ENCODE data around the gene SYNGR3.
"Not testable (repeated sequence)": the region's sequence is repeated elsewhere in the genome, so short reads cannot be mapped to it uniquely, and the experiment has no call there.

SYNGR3 gene

DNA sequence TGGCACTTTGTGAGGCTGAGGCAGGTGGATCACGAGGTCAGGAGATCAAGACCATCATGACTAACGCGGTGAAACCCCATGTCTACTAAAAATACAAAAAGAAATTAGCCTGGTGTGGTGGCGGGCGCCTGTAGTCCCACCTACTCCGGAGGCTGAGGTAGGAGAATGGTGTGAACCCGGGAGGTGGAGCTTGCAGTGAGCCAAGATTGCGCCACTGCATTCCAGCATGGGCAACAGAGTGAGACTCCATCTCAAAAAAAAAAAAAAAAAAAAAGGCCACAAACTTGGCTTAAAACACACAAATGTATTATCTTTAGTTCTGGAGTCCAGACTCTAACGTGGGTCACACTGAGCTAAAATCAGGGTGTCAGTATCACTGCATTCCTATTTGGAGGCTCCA, 22.0 kb downstream of the SYNGR3 start:
- DNase-seq, result not testable (repeated sequence)

GRCh38 chr16:2013527-2013926, 23.8 kb downstream of the SYNGR3 start:
- no peak for DNase-seq

DNA sequence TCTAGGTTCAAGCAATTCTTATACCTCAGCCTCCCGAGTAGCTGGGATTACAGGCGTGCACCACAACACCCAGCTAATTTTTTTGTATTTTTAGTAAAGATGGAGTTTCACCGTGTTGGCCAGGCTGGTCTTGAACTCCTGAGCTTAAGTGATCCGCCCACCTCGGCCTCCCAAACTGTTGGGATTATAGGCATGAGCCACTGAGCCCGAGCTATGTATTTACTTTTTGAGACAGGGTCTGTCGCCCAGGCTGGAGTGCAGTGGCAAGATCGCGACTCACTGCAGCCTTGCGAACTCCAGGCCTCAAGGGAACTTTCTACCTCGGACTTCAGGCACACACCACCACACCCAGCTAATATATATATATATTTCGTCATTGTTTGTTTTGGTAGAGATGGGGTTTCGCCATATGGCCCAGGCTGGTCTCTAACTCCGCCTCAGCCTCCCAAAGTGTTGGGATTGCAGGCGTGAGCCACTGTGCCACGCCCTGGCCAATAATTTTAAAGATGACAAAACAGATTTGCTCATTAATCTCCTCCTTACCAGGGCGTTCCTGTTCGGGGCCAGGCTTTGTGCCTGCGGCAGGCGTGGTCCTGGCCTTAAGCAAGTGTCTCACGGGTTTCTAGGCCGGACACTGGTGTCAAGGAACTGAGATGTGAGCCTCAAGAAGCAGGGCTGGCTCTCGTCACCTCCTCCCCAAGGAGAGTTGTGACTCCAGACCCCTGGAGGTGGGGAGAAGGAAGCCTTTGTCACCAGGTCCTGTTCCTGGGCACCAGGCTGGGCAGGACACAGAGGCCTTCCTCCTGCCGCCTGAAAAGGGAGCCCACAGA, 25.6 kb downstream of the SYNGR3 start:
- no peak for DNase-seq

DNA sequence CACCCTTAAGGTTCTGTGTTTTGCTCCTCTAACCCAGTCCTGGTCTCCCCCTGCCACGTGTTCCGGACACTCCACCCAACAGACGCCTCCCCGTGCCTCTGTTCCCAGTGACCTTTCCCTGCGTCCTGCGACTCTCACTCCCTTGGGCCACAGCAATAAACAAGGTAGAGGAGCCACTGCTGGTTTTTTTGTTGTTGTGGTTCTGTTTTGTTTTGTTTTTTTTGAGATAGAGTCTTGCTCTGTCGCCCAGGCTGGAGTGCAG, 26.1 kb downstream of the SYNGR3 start:
- DNase-seq, result no peak

- DNase-seq, result no peak
These were observed 26.7 kb downstream of the SYNGR3 start for GRCh38 chr16:2016407-2016922.

GRCh38 chr16:2019518-2019920, 29.7 kb downstream of the SYNGR3 start, which contains the start of gene NPW:
TSS of gene NPW (plus strand) at chr16:2019785.
- no peak for DNase-seq

DNA sequence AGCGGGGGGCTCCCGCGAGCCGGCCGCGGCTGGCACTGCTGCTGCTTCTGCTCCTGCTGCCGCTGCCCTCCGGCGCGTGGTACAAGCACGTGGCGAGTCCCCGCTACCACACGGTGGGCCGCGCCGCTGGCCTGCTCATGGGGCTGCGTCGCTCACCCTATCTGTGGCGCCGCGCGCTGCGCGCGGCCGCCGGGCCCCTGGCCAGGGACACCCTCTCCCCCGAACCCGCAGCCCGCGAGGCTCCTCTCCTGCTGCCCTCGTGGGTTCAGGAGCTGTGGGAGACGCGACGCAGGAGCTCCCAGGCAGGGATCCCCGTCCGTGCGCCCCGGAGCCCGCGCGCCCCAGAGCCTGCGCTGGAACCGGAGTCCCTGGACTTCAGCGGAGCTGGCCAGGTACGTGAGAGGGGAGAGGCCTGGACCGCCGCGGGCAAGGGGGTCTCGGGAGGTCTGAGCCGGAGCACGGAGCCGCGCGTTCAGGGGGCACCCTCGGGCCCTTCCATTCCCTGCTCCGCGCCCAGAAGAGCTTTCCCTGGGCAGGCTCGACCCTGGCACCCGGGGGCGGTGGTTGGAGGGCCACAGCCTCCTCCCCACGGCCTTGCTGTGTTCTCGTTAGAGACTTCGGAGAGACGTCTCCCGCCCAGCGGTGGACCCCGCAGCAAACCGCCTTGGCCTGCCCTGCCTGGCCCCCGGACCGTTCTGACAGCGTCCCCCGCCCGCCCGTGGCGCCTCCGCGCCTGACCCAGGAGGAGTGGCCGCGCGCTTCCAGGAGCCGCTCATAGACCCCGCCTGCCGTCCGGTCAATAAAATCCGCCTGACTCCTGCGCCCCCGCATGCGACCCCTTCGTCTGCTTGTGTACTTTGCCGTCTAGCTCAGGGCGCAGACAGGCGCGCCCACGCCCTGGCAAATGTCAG, 30.4 kb downstream of the SYNGR3 start:
- no peak for DNase-seq

- DNase-seq, result peak; percentile 63
These were observed 32.9 kb downstream of the SYNGR3 start for GRCh38 chr16:2022723-2023091.

GRCh38 chr16:2023092-2024031, 33.6 kb downstream of the SYNGR3 start:
- peak; percentile 82 for DNase-seq

DNA sequence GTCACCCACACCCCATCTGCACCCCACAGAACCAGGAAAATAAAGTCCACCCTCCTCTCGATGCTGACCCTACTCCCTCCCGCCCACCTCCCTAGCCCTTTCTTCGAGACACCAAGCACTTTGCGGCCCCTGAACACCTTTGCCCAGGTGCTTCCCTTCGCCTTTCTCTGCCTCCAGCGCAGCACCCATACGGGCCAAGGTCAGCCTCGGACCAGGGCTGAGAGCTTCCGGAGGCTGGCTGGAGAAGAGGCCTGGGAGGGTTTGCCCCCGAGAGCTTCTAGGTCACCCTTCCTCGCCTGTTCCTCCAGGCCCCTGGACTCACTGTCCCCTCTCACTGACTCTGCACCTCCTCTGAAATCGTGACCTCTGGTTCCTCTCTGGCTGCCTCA, 34.3 kb downstream of the SYNGR3 start:
- no peak for DNase-seq

- no peak for DNase-seq
These were observed 35.5 kb downstream of the SYNGR3 start for GRCh38 chr16:2025251-2025650.

- DNase-seq, result no peak
These were observed 36.2 kb downstream of the SYNGR3 start for GRCh38 chr16:2025878-2026460.

- no peak for DNase-seq
These were observed 36.8 kb downstream of the SYNGR3 start, which contains the start of gene NHERF2 for GRCh38 chr16:2026461-2027023. TSS of gene NHERF2 (plus strand) at chr16:2026902. CDS start at chr16:2027006, 104 bp downstream.

DNA sequence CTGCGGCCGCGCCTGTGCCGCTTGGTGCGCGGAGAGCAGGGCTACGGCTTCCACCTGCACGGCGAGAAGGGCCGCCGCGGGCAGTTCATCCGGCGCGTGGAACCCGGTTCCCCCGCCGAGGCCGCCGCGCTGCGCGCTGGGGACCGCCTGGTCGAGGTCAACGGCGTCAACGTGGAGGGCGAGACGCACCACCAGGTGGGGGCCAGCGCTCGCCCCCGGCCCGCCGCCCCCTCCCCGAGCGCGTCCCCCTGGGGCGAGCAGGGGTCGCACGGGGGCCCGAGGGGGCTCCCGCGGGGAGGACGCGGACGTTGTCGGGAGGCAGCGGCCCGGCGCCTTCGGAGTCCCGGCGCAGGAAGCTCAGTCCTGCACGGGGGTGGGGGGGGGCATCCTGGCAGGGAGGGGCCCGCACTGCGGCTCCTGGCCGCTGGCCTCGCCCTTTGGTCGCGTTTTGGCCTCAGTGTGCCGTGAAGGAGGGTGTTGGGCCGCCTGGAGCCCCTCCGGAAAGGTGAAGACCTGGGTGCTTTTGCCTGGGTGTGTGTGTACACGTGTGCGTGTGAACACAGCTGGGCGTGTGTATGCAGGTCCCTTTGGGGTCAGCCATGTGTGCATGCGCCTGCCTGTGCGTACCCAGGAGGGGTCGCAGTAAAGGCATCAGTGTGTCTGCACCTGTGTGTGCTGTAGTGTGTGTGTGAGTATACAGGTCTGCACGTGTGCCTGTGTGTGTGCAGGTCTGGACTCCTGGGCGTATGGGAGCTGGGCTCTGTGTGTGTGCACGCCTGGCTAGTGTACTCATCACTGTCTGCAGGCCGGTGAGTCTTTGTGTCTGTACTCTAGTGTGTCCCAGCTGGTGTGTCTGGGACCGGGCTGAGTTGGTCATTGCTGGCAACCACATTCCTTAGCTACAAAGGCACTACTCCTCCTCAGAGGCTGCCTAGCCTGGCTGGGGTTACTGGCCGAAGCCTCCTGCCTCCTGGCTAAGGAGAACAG, 37.5 kb downstream of the SYNGR3 start:
- peak; percentile 23 for DNase-seq

GRCh38 chr16:2028146-2028545, 38.4 kb downstream of the SYNGR3 start:
- DNase-seq, result no peak

GRCh38 chr16:2028620-2029220, 39.0 kb downstream of the SYNGR3 start:
- no peak for DNase-seq

DNA sequence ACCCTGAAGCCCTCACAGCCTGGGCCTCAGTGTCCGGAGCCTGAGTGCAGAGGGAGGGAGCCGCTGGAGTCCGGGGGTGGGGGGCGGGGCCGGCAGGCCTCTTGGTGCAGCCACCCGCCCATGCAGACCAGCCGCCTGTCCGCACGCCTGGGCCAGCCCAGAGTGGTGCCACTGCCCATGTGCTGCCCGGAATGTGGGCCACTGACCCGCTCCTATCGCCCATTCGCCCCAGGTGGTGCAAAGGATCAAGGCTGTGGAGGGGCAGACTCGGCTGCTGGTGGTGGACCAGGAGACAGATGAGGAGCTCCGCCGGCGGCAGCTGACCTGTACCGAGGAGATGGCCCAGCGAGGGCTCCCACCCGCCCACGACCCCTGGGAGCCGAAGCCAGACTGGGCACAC, 39.6 kb downstream of the SYNGR3 start:
- DNase-seq, result no peak

DNA sequence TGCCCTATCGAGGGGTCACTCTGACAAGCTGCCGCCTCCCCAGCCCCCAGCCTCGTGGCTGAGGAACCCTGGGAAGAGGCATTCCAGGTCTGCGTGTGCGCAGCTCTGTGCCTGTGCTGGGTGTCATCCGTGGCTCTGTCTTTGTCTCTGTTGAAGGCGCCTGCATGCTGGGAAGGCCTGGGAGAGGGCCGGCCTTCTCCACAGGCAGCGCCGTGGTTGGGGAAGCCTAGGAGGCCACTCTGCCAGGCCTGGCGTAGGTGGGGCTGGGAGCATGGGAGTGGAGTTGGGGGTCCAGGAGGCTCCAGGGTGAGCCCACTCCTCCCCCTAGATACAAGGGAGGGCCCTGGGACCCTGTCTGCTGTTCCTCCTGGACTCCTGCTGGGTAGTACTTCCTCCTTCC, 40.3 kb downstream of the SYNGR3 start:
- DNase-seq, result no peak

- DNase-seq, result no peak
These were observed 41.4 kb downstream of the SYNGR3 start for GRCh38 chr16:2031081-2031577.
